Panc1 (cell line): ENCODE results near the gene DYRK2.

Experiments used
- CTCF ChIP-seq: fragments of 450-650 bp; IDR thresholded peaks from 2 replicates; pipeline ENCODE4 v1.5.1; 2017; ENCODE audit warnings: mild to moderate bottlenecking
- POLR2AphosphoS5 ChIP-seq: IDR thresholded peaks from 2 replicates; pipeline ENCODE4 v1.6.1; 2012; ENCODE audit warnings: mild to moderate bottlenecking, low read depth, low read length, moderate library complexity

- 0 out of 2 replicates have a peak, but pooled peaks have one; percentile 7 for TF ChIP-seq CTCF
- TF ChIP-seq POLR2AphosphoS5, result peak; percentile 47; the same call in 1 of the 2 replicates
These were observed at the start of gene DYRK2 for GRCh38 chr12:67648521-67649260.
